Stimulated activated CD4-positive, alpha-beta T cell treated with anti-CD3 and anti-CD28 coated beads, Interleukin-12 subunit alpha, Interleukin-12 subunit beta, amount 100 ng/mL, for 4 hours (primary cell): ENCODE results near the gene MCRIP1.

Source experiments
- DNase-seq: peaks from one replicate; pipeline ENCODE4 v3.0.0-alpha.2; 2020

Gene MCRIP1

DNA sequence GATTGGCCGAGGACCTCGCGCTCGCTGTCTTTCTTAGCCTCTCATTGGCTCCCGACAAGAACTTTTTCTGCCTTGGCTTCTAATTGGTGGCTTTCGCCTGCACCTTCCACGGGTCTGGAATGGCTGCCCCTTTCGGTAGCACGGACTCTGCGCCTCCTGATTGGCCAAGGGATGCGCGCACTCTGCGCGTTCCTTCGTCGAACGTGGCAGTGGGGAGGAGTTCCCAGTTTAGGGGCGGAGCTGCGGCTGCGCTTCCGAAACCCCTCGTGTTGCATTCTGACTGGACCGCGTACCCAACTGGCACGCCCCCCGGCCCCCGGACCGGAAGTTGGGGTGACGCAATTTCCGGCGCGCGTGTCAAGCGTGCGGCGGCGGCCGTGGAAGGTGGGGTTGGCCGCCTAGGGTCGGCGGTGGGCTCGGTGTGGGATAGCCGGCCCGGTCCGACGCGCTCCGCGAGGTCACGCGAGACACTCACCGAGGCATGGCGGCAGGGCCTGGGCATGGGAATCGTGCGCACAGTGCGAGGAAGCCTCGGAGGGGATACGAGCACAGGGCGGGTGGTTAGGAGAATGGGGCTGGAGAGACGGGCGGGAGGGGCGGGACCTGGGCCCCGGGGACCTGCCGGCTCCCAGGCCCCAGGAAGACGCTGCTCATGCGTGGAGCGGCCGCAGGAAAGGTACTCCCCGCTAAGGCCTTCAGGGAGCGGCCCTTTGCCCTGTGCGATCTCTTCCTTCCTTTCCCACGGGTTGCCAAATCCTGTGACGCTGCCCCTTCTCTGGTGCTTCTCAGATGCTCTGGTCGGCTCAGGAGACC lies 27.9 kb upstream of the MCRIP1 start:
- peak; percentile 99 for DNase-seq

DNA sequence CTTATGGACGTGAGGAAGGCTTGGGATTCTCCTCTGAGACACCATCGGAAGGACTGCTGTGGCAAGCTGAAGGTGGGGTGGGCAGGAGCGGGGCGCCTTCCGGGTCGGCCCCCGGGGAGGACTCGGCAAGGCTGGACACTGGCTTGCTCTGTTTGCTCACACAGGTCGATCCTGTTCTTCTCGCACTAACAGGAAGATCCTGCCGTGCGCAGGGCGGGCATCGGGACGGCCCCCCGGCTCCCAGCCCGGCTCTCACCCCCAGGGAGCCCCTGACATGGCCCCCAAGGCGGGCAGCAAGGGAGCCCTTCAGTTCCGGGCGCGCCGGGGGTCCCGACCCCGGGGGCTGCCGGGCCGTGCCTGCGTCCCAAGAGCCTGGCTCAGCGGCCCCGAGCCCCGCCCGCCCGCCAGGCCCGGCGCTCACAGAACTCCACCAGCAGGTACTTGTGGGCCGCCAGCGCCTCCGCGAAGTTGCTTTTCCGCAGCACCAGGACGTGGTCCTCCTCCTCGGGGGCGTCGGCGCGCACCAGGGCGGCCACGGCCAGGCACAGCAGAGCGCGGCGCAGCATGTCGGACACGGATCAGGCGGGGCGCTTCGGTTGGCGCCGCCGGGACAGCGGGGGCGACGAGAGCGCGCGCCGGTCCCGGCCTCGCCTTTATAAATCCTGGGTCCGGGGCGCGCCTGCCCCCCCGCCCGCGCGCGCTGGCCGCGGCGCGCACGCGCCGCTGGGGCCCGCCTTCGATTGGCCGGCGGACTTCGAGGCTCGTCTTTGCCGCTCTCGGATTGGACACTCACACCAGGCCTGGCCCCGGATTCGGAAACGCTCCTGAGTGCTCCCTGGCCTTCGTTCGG lies 27.0 kb upstream of the MCRIP1 start, which contains the start of gene P4HB:
P4HB (minus strand) TSS at position 630 of the 850 bp plus-strand sequence; CDS start at position 566, 64 bp downstream.
- peak; percentile 21 for DNase-seq

DNA sequence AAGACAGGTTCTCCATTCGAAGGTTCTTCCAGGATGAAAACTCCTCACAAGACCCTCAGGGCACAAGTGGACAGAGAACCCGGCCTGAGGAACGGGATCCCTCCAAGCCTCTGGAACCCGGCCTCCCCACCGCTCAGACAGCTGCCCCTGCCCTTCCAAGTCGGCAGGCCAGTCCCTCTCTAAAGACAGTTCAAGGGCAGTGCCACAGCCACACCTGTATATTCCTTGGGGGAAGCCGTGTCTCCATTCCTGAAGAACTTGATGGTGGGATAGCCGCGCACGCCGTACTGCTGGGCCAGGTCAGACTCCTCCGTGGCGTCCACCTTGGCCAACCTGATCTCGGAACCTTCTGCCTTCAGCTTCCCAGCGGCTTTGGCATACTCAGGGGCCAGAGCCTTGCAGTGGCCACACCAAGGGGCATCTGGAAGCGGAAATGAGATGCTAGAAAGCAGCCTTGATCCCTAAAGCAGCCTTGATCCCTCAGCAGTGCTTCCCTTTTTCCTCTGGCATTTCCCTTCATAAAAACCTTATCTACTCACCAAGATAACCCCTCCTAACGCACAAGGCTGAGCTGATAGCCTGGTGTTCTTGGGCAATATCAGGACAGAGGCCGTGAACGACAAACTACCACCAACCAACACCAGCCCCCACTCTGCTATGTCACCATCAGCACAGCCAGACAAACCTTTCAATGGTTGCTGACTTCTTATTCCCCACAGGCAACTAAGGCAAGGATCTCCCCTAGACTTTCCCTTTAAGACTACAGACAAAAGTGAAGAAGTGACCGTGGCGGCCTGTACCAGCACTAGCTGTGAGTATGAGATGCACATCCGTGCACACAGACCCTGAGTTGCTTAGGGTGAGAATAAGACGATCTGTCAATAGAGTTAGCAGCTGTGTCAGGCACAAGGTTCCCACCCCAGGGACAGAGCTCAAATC lies 26.1 kb upstream of the MCRIP1 start:
- DNase-seq: no peak

DNA sequence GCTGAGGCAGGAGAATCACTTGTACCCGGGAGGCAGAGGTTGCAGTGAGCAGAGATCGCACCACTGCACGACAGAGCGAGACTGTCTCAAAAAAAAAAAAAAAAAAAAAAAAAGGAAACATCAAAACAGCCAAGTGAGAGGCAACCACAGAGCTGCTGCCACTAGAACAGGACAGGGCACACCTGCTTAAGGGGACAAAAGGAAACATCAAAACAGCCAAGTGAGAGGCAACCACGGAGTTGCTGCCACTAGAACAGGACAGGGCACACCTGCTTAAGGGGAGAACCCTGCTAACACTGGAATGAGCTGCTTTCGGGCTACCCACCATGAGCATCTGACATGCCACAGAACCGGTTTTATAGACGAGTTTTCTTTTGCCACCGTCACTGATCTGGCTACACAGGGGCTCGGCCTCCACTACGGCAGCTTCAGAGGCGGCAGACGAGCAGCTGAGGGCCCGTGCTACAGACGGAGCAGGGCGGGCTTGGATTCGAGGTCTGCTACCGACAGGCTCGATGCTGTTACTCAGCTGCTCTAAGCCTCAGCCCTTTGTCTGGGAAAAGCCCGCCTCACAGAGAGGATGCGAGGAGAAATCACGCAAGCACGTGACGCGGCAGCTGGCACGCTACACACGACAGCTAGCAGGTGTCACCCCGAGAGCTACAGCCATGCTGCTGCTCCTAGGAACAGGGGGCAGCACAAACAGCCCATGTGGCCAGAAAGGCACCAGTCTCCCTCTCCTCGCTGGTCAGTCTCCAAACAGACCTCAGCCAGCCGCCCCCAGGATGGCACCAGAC lies 25.3 kb upstream of the MCRIP1 start:
- DNase-seq: no peak

- DNase-seq: no peak
Measured at GRCh38 chr17:81854974-81855774, 22.1 kb upstream of the MCRIP1 start.

- DNase-seq: no peak
Measured at GRCh38 chr17:81852237-81852636, 19.1 kb upstream of the MCRIP1 start.

GRCh38 chr17:81851423-81851822 lies 18.3 kb upstream of the MCRIP1 start:
- DNase-seq: no peak

GRCh38 chr17:81849457-81849856 lies 16.4 kb upstream of the MCRIP1 start:
- DNase-seq: no peak

DNA sequence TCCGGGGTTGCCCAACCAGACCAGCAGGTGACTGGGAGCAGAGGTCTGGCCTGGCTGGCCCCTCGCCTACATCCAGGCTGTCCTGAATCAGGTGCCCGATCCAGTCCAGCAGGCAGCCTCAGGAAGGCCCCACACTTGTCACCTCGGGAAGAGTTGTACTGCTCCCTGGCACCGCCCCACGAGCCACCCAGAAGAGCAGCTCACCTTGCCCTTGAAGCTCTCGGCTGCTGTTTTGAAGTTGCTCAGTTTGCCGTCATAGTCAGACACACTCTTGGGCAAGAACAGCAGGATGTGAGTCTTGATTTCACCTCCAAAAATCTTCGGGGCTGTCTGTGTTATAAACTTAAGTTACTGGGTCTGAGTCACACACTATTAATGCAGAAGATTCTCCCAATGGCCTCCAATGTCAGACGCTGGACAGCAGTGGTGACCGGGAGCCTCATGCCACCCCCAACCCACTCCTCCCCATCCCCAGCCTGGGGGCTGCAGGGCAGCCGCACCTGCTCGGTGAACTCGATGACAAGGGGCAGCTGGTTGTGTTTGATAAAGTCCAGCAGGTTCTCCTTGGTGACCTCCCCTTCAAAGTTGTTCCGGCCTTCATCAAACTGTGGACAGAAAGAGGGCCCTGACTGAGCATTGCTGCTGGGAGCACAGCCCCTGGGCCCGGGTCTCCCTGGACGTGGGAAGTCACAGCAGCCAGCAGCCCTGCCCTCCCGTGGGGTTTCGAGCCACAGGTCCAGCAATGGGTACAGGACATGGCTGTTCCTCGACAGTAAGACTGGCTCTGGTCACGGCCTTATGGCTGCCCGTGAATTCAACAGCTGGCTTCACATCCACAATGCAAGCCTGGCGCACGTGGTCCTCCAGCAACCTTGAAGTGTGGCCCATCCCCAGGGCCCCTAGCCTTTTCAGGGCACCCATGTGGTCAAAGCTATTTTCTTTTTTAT lies 13.9 kb upstream of the MCRIP1 start:
- DNase-seq: no peak

GRCh38 chr17:81845881-81846742 lies 13.0 kb upstream of the MCRIP1 start:
- DNase-seq: no peak

- no peak for DNase-seq
Measured at GRCh38 chr17:81845361-81845760, 12.3 kb upstream of the MCRIP1 start.

DNA sequence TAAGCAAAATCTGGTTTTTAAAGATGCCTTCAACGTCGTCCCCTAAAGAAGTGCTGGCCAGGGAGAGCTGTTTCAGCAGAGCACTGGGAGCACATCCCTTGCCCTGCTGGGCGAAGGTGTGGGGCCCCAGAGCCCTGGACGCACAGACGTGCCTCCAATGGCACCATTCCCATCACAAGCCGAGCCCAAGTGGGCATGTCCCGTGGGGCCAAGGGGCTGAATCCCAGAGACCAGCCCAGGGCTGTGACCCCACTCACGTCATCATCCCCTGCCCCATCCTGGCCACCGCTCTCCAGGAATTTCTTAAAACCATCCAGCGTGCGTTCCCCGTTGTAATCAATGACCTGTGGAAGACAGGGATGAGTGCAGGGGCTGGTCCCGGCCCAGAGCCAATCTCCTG lies 11.8 kb upstream of the MCRIP1 start:
- DNase-seq: no peak

- DNase-seq: no peak
Measured at GRCh38 chr17:81844327-81844851, 11.3 kb upstream of the MCRIP1 start.

DNA sequence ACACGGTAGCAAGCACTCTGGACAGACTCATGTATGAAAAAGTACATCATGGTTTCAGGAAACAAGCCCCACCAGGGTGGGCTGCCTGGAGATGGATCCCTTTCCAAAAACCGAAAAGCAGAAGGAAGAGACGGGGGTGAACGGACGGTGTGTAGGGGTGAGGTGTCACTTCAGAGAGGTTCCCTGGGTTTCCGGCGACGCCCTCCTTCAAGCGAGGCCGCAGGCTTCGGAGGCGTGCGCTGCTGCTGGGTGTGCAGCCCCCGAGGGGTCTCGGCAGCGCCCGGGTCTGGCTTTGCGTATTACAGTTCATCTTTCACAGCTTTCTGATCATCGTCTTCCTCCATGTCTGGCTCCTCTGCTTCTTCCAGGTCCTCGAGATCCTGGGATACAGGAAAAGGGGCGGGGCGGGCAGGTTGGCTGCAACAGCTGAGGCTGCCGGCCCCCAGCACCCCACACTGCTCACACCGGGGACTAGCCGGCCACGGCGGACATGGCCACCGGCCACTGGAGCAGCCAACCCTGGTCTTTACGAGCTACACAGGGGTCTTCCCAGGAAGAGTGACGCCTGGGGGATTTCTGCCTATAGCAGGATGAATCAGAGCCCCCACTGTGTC lies 10.7 kb upstream of the MCRIP1 start:
- DNase-seq: no peak

GRCh38 chr17:81842725-81843504 lies 9.8 kb upstream of the MCRIP1 start:
- DNase-seq: no peak

DNA sequence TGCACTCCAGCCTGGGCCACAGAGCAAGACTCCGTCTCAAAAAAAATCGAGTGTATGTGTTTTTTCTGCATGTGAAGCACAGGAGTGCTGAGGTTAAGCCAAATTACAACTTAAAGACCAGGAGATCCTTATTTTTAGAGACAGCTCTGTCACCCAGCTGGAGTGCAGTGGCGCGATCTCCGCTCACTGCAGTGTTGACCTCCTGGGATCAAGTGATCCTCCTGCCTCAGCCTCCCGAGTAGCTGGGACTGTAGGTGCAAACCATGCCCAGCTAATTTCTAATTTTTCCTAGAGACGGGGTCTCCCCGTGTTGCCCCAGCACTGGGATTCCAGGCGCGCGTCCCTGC lies 9.3 kb upstream of the MCRIP1 start:
- DNase-seq: no peak

DNA sequence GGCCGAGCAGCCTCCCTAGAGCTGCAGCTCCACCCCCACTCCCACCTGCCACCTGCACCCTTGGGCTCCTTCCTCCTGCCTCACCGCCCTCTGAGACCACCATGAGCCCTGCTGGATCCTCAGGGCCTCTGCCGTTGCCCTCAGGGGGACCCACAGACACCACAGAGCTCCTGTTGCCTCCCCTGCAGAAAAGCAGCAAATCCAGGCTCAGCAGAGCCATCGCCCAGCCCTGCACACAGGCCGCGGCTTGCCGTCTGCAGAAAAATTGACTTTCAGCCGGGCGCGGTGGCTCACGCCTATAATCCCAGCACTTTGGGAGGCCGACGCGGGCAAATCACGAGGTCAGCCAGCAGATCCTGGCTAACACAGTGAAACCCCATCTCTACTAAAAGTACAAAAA lies 8.8 kb upstream of the MCRIP1 start:
- DNase-seq: no peak
